H9 (cell line): ENCODE measurements around the gene PBX1. TPM values are rescaled to one million over a fixed set of nuclear protein-coding genes. Genes with fewer than 3 reads are reported as not detected.

Experiments used
- DNase-seq: peaks from one replicate; pipeline ENCODE4 v3.0.0-alpha.2; 2017
- H2AFZ ChIP-seq: one replicate; pipeline ENCODE4 v1.6.1; 2013; ENCODE audit warnings: mild to moderate bottlenecking, low read length, control low read depth, moderate library complexity
- H2AK5ac ChIP-seq: 2 replicates; pipeline ENCODE4 v1.6.1; 2013; ENCODE audit warnings: low read length, control low read depth, mixed read lengths; ENCODE audit not compliant: insufficient read length
- H2BK120ac ChIP-seq: one replicate; pipeline ENCODE4 v1.6.1; 2013; ENCODE audit warnings: low read depth, mild to moderate bottlenecking, low read length, control low read depth, inconsistent platforms; ENCODE audit not compliant: poor library complexity, severe bottlenecking
- H2BK12ac ChIP-seq: 2 replicates; pipeline ENCODE4 v1.6.1; 2013; ENCODE audit warnings: low read length, control low read depth, mixed read lengths, low read depth; ENCODE audit not compliant: insufficient read length
- H2BK15ac ChIP-seq: 2 replicates; pipeline ENCODE4 v1.6.1; 2013; ENCODE audit warnings: low read depth, low read length, control low read depth
- H2BK20ac ChIP-seq: one replicate; pipeline ENCODE4 v1.6.1; 2013; ENCODE audit warnings: low read depth, mild to moderate bottlenecking, low read length, control low read depth, inconsistent platforms; ENCODE audit not compliant: poor library complexity, severe bottlenecking
- H2BK5ac ChIP-seq: 2 replicates; pipeline ENCODE4 v1.6.1; 2013; ENCODE audit warnings: low read length, control low read depth, mixed read lengths; ENCODE audit not compliant: insufficient read length
- H3K14ac ChIP-seq: 2 replicates; pipeline ENCODE4 v1.6.1; 2013; ENCODE audit warnings: low read length, control low read depth; ENCODE audit not compliant: insufficient read depth
- H3K18ac ChIP-seq: 2 replicates; pipeline ENCODE4 v1.6.1; 2013; ENCODE audit warnings: low read depth, mild to moderate bottlenecking, mixed read lengths, low read length, control low read depth; ENCODE audit not compliant: insufficient read length
- H3K23ac ChIP-seq: 2 replicates; pipeline ENCODE4 v1.6.1; 2013; ENCODE audit warnings: low read length, control low read depth, mixed read lengths, low read depth; ENCODE audit not compliant: insufficient read length
- H3K23me2 ChIP-seq: 2 replicates; pipeline ENCODE4 v1.6.1; 2013; ENCODE audit warnings: low read depth, mild to moderate bottlenecking, mixed read lengths, low read length, control low read depth; ENCODE audit not compliant: insufficient read length, poor library complexity, severe bottlenecking
- H3K27ac ChIP-seq: 2 replicates; pipeline ENCODE4 v1.5.1; 2013; ENCODE audit warnings: low read length, control low read depth, mixed read lengths, low read depth; ENCODE audit not compliant: insufficient read length
- H3K27me3 ChIP-seq: 2 replicates; pipeline ENCODE4 v1.6.1; 2013; ENCODE audit warnings: low read length, control low read depth, inconsistent platforms; ENCODE audit not compliant: insufficient read depth
- H3K4ac ChIP-seq: 2 replicates; pipeline ENCODE4 v1.6.1; 2013; ENCODE audit warnings: low read depth, mild to moderate bottlenecking, control low read depth, inconsistent platforms, low read length, moderate library complexity
- H3K4me1 ChIP-seq: 2 replicates; pipeline ENCODE4 v1.6.1; 2013; ENCODE audit warnings: low read length, control low read depth, inconsistent platforms; ENCODE audit not compliant: insufficient read depth
- H3K4me2 ChIP-seq: 2 replicates; pipeline ENCODE4 v1.6.1; 2013; ENCODE audit warnings: low read length, control low read depth, mixed read lengths; ENCODE audit not compliant: insufficient read length, insufficient read depth
- H3K56ac ChIP-seq: 2 replicates; pipeline ENCODE4 v1.6.1; 2013; ENCODE audit warnings: low read depth, mild to moderate bottlenecking, mixed read lengths, low read length, control low read depth; ENCODE audit not compliant: insufficient read length
- H3K79me1 ChIP-seq: 2 replicates; pipeline ENCODE4 v1.6.1; 2013; ENCODE audit warnings: low read depth, mild to moderate bottlenecking, moderate library complexity, low read length, control low read depth, inconsistent platforms; ENCODE audit not compliant: insufficient read depth, poor library complexity, severe bottlenecking
- H3K79me2 ChIP-seq: 2 replicates; pipeline ENCODE4 v1.6.1; 2013; ENCODE audit warnings: low read length, control low read depth, inconsistent platforms; ENCODE audit not compliant: insufficient read depth
- H3K9ac ChIP-seq: 2 replicates; pipeline ENCODE4 v1.6.1; 2013; ENCODE audit warnings: low read length, control low read depth, mixed read lengths; ENCODE audit not compliant: insufficient read length; ENCODE audit errors: extremely low read depth
- H3K9me3 ChIP-seq: one replicate; pipeline ENCODE4 v1.6.1; 2013; ENCODE audit warnings: low read depth, low read length, inconsistent platforms; ENCODE audit not compliant: control insufficient read depth
- H3T11ph ChIP-seq: one replicate; pipeline ENCODE4 v1.6.1; 2013; ENCODE audit warnings: mild to moderate bottlenecking, low read length, control low read depth, inconsistent platforms
- H4K20me1 ChIP-seq: one replicate; pipeline ENCODE4 v1.6.1; 2013; ENCODE audit not compliant: control insufficient read depth, insufficient read length, insufficient read depth
- H4K5ac ChIP-seq: 2 replicates; pipeline ENCODE4 v1.6.1; 2013; ENCODE audit warnings: low read depth, mild to moderate bottlenecking, mixed read lengths, low read length, control low read depth; ENCODE audit not compliant: insufficient read length
- H4K8ac ChIP-seq: replicated peaks from 2 replicates; pipeline ENCODE4 v1.6.1; 2013; ENCODE audit warnings: low read length, control low read depth, mixed read lengths, low read depth; ENCODE audit not compliant: insufficient read length
- H4K91ac ChIP-seq: 2 replicates; pipeline ENCODE4 v1.6.1; 2013; ENCODE audit warnings: low read depth, mild to moderate bottlenecking, moderate library complexity, mixed read lengths, low read length, control low read depth; ENCODE audit not compliant: insufficient read length
- H3K27ac Mint-ChIP-seq, 3 experiments: 2 replicates in 2 of 3; 3 replicates in 1 of 3; pipeline ENCODE4 v1.8.0; 2020 to 2021; ENCODE audit warnings: mixed read lengths in 3 of 3, mild to moderate bottlenecking in 1 of 3, moderate library complexity in 1 of 3
- H3K27me3 Mint-ChIP-seq: 2 replicates; pipeline ENCODE4 v1.8.0; 2021; ENCODE audit warnings: low read depth, mild to moderate bottlenecking, moderate library complexity, mixed read lengths
- H3K36me3 Mint-ChIP-seq, 3 experiments: 2 replicates in 2 of 3; 3 replicates in 1 of 3; pipeline ENCODE4 v1.8.0; 2020 to 2021; ENCODE audit warnings: low read depth in 3 of 3, mixed read lengths in 3 of 3; ENCODE audit not compliant: insufficient read depth in 1 of 3
- H3K4me1 Mint-ChIP-seq, 2 experiments: 2 replicates each; pipeline ENCODE4 v1.8.0; 2020; ENCODE audit warnings: mixed read lengths in 2 of 2
- H3K4me3 Mint-ChIP-seq, 2 experiments: 2 replicates in 1 of 2; 3 replicates in 1 of 2; pipeline ENCODE4 v1.8.0; 2020 to 2021; ENCODE audit warnings: mild to moderate bottlenecking in 2 of 2, mixed read lengths in 2 of 2, moderate library complexity in 1 of 2
- H3K9me3 Mint-ChIP-seq, 2 experiments: 2 replicates in 1 of 2; 3 replicates in 1 of 2; pipeline ENCODE4 v1.8.0; 2020; ENCODE audit warnings: mild to moderate bottlenecking in 2 of 2, mixed read lengths in 2 of 2, moderate library complexity in 1 of 2
- WGBS: extraction: QIAGEN DNeasy Blood & Tissue Kit; methylation state at CpG from one replicate; pipeline ENCODE4 v1.1.7; 2013; ENCODE audit warnings: missing lambda C conversion rate, low lambda C conversion rate, mixed read lengths; ENCODE audit not compliant: insufficient read length; ENCODE audit errors: extremely low coverage; 5-methylcytosine and 5-hydroxymethylcytosine counted together
- total RNA-seq: library from RNA; stranded (reverse); gene quantifications from 2 replicates; pipeline ENCODE4 v1.2.1, GENCODE V29; 2021
- TF ChIP-seq, protein P1 (sequence below): fragments of 200-600 bp; sonication (generic); conservative IDR thresholded peaks from 3 replicates; pipeline ENCODE4 v1.8.0; 2021; ENCODE audit warnings: antibody characterized with exemption, mild to moderate bottlenecking

PBX1 gene
- total RNA-seq, 1 experiment from 2014 or later: 142 TPM

DNA sequence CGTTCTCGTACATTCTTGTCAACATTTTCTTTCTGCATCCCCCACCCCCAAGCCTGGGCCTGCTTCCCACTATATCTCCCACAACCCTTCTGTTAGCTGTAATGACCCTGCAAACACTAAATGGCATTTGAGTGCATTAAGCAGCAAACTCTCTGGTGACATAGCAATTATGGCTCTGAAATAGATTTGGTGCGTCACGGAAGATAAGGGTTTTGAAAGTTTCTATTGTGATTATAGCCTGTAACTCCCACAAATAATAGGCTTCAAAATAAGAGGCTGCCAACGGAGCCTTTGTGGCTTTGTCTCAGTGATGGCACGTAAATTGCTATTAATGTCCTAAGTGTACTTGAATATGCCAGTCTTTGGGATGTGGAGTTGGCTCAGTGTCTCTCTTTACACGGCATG lies 277.6 kb downstream of the PBX1 start:
- H4K8ac ChIP-seq: no peak overlapping the region
- no peak for DNase-seq
- Mint-ChIP-seq H3K27me3 (no peaks in the 10 kb centered on the region), H3K4me3 (no peak overlapping the region), H3K4me1 (peaks cover 10 to 12% of the 10 kb centered on the region in 2 experiments), H3K9me3 (no peaks in the 10 kb centered on the region), H3K36me3 (peaks cover 8 to 29% (median 20%) of the 10 kb centered on the region in 3 experiments), H3K27ac (no peak overlapping the region)
- TF ChIP-seq, protein P1, sequence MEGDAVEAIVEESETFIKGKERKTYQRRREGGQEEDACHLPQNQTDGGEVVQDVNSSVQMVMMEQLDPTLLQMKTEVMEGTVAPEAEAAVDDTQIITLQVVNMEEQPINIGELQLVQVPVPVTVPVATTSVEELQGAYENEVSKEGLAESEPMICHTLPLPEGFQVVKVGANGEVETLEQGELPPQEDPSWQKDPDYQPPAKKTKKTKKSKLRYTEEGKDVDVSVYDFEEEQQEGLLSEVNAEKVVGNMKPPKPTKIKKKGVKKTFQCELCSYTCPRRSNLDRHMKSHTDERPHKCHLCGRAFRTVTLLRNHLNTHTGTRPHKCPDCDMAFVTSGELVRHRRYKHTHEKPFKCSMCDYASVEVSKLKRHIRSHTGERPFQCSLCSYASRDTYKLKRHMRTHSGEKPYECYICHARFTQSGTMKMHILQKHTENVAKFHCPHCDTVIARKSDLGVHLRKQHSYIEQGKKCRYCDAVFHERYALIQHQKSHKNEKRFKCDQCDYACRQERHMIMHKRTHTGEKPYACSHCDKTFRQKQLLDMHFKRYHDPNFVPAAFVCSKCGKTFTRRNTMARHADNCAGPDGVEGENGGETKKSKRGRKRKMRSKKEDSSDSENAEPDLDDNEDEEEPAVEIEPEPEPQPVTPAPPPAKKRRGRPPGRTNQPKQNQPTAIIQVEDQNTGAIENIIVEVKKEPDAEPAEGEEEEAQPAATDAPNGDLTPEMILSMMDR: no peak
- no peak overlapping the region for H3K9ac ChIP-seq
- H2BK15ac ChIP-seq: no peak overlapping the region
- no peak overlapping the region for H3K14ac ChIP-seq
- no peak overlapping the region for H4K91ac ChIP-seq
- no peak overlapping the region for H2BK120ac ChIP-seq
- no peak overlapping the region for H2AK5ac ChIP-seq
- H3K79me1 ChIP-seq: no peaks in the 10 kb centered on the region
- H3K56ac ChIP-seq: no peak overlapping the region
- H3K9me3 ChIP-seq: no peaks in the 10 kb centered on the region
- H3T11ph ChIP-seq: no peak overlapping the region
- H2BK20ac ChIP-seq: no peak overlapping the region
- no peak overlapping the region for H3K18ac ChIP-seq
- H4K20me1 ChIP-seq: no peaks in the 10 kb centered on the region
- H3K27me3 ChIP-seq: no peaks in the 10 kb centered on the region
- no peak overlapping the region for H3K4ac ChIP-seq
- H2AFZ ChIP-seq: no peak overlapping the region
- H3K4me1 ChIP-seq: no peaks in the 10 kb centered on the region
- H3K4me2 ChIP-seq: no peak overlapping the region
- no peak overlapping the region for H4K5ac ChIP-seq
- no peaks in the 10 kb centered on the region for H3K23me2 ChIP-seq
- no peak overlapping the region for H2BK5ac ChIP-seq
- no CpG with 5 or more reads among the region's 7 CpGs for WGBS
- H3K79me2 ChIP-seq: no peaks in the 10 kb centered on the region
- H3K23ac ChIP-seq: no peak overlapping the region
- H3K27ac ChIP-seq: no peak overlapping the region
- no peak overlapping the region for H2BK12ac ChIP-seq
